SU-DHL-6 (cell line): ENCODE data around the gene GRIK3.

Source experiments
- EZH2phosphoT487 ChIP-seq: fragments of 200-600 bp; sonication (generic), shearing (Covaris generic); conservative IDR thresholded peaks from 2 replicates; pipeline ENCODE4 v1.6.1; 2018; ENCODE audit warnings: mild to moderate bottlenecking, antibody characterized with exemption, low read length, moderate library complexity, mixed read lengths
- TF ChIP-seq, protein P1 (sequence below): fragments of 200-600 bp; sonication (generic); IDR thresholded peaks from one replicate; pipeline ENCODE4 v1.5.1; 2017; ENCODE audit warnings: antibody characterized with exemption, mild to moderate bottlenecking, low read length, moderate library complexity; ENCODE audit not compliant: insufficient read depth, poor library complexity, severe bottlenecking

DNA sequence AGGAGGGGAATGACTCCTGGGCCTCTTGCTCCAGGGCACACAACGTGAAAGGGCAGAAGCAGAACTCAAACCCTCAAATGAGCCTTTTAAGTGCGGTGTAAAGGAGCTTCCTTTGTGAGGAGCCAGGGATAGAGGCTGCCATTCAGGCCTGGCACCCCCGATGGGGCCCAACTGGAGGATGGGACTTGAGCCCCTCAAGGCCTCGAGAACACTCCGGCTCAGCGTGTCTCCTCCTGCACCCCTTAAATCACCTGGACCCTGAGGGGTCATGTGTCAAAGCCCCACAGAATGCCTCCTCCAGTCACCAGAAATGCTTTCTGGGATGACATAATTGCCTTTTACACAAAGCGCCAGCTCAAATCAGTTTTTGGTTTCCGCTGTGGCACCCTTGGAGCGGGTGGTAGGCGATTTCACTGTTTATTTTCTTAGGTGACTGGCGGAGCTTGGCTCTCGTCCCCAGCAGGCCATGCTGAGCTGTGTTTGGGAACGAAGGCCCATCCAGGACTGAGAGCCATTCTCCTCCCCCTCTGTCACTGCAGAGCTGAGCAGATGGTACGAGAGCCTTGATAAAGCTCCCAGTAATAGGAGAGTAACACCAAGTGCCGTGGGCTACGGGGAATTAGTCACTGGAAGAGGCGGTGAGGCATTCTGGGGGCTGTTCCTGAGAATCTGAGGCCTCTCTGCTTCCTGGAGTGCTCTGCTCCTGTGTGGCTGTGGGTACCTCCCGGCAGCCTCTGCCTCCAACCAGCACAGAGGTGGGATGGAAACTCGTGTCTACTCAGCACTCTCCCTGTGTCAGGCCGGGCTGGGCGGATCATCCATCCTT is 163.0 kb downstream of the GRIK3 start:
- TF ChIP-seq, protein P1, sequence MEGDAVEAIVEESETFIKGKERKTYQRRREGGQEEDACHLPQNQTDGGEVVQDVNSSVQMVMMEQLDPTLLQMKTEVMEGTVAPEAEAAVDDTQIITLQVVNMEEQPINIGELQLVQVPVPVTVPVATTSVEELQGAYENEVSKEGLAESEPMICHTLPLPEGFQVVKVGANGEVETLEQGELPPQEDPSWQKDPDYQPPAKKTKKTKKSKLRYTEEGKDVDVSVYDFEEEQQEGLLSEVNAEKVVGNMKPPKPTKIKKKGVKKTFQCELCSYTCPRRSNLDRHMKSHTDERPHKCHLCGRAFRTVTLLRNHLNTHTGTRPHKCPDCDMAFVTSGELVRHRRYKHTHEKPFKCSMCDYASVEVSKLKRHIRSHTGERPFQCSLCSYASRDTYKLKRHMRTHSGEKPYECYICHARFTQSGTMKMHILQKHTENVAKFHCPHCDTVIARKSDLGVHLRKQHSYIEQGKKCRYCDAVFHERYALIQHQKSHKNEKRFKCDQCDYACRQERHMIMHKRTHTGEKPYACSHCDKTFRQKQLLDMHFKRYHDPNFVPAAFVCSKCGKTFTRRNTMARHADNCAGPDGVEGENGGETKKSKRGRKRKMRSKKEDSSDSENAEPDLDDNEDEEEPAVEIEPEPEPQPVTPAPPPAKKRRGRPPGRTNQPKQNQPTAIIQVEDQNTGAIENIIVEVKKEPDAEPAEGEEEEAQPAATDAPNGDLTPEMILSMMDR, result no peak
- no peak for TF ChIP-seq EZH2phosphoT487
